ENCODE data around the gene NDRG2. TPM values are rescaled to one million over a fixed set of nuclear protein-coding genes. Genes with fewer than 3 reads are reported as not detected.

The NDRG2 gene
- total and polyA plus RNA-seq, 8 donors = 61.3 to 418 (median 107) TPM

DNA sequence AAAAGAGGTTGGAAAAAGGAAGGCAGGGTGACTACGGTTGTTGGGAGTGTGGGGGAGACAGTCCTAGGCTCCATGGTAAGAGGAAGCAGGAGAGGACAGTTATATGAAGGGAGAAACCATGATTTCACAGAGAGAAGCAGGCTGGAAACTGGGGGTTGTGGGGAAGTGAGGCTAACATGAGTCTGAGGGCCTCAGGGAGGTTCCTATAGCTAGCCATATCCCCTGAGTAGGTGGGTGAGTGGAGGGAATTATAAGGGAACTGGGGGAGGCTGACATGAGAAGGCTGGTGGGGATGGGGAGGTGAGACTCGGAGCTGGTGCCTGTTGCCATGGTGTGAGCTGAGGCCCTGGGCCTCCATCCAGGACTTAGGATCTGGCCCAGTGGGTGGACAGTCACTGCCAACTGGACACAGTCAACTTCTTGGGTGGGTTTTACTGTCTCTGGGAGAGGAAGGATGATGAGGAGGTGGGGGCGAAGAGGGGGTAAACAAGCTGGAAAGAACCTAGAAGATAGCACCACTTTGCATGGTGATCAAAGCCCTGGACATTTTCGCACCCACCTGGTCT lies 8.4 kb upstream of the NDRG2 start:
- intact Hi-C loops (cut with DNase I; ENCODE audit: low total_unique reads) = no loop called here
- Histone ChIP-seq H3K9me3 (no peaks in the 10 kb centered on the region), H3K36me3 (no peaks in the 10 kb centered on the region), H3K4me3 (no peak overlapping the region), H3K27ac (no peak overlapping the region), H3K4me1 (peaks cover 2 to 7% (median 3%) of the 10 kb centered on the region in 4 donors), H3K27me3 (no peaks in the 10 kb centered on the region)
- DNase-seq = no peak
- TF ChIP-seq EP300 (IDR thresholded peaks at IDR 0.05) (no peak), POLR2A (IDR thresholded peaks at IDR 0.05) (no peak), POLR2AphosphoS5 (IDR thresholded peaks at IDR 0.05) (no peak)
- TF ChIP-seq, protein P1, sequence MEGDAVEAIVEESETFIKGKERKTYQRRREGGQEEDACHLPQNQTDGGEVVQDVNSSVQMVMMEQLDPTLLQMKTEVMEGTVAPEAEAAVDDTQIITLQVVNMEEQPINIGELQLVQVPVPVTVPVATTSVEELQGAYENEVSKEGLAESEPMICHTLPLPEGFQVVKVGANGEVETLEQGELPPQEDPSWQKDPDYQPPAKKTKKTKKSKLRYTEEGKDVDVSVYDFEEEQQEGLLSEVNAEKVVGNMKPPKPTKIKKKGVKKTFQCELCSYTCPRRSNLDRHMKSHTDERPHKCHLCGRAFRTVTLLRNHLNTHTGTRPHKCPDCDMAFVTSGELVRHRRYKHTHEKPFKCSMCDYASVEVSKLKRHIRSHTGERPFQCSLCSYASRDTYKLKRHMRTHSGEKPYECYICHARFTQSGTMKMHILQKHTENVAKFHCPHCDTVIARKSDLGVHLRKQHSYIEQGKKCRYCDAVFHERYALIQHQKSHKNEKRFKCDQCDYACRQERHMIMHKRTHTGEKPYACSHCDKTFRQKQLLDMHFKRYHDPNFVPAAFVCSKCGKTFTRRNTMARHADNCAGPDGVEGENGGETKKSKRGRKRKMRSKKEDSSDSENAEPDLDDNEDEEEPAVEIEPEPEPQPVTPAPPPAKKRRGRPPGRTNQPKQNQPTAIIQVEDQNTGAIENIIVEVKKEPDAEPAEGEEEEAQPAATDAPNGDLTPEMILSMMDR (IDR thresholded peaks at IDR 0.05) = no peak
- WGBS, 5 donors = 82 to 93% (median 89%) methylated on average over 4 of the region's 4 CpGs

DNA sequence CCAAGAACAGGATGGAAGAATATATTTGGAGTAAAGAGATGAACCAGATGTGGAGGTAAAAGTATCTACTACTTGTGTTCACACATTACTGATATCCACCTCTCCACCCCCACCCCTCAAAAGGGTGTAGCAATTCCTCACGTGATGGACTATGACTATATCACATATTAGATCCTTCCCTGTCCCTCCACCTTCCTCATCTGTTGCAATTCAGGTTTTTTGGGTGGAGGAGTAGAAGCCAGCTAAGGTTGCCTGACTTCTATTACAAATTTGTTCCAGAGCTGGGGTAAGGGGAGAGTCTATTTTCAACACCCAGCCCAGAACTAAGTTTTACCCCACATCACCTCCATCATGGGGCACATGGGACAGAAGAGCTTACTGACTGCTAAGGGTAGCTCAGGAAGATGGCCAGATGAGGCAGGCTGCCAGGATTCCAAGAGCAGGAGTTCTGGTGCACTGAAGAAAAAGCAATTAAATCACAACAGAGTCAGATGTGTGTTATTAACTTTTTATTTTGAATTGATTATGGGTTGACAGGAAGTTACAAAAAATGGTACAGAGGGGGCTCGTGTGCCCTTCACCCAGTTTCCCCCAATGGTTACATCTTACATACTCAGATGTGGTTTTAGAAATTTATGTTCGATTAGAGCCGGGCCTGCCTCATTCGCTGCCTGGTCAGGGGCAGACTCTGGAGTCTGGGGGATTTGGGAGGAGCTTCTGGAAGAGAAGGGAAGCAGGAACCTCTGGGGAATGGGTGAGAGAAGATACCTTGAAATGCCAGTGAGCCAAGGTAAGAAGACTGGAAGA lies 7.7 kb upstream of the NDRG2 start:
- no peak for TF ChIP-seq POLR2AphosphoS5 (IDR thresholded peaks at IDR 0.05)
- TF ChIP-seq EP300 (IDR thresholded peaks at IDR 0.05) = no peak
- no peaks in the 10 kb centered on the region for H3K9me3 ChIP-seq
- H3K27ac ChIP-seq = no peak overlapping the region
- DNase-seq = no peak
- intact Hi-C loops (cut with DNase I; ENCODE audit: low total_unique reads) = no loop called here
- no peaks in the 10 kb centered on the region for H3K27me3 ChIP-seq
- H3K4me1 ChIP-seq = no peaks in the 10 kb centered on the region
- no peaks in the 10 kb centered on the region for H3K36me3 ChIP-seq
- 76 to 83% (median 80%) methylated on average over 5 of the region's 5 CpGs for WGBS, 5 donors
- H3K4me3 ChIP-seq = no peak overlapping the region

DNA sequence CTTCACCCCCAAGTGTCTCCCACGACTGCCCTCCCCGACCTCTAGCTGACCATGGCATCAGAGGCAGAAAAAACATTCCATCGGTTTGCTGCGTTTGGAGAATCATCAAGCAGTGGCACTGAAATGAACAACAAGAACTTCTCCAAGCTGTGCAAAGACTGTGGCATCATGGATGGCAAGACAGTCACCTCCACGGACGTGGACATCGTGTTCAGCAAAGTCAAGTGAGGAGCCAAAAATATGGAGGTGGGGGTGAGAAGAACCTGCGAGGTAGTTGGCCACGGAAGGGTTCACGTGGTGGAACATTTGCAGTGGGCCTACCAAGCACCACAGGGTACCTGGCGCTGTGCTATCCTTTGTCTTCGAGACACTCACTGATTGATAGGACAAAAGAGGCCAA lies 5.7 kb upstream of the NDRG2 start:
- peaks cover 0 to 3% (median 0%) of the 10 kb centered on the region in 3 donors for H3K27me3 ChIP-seq
- H3K9me3 ChIP-seq = no peaks in the 10 kb centered on the region
- intact Hi-C loops (cut with DNase I; ENCODE audit: low total_unique reads) = no loop called here
- peaks cover 8 to 16% (median 12%) of the 10 kb centered on the region in 4 donors for H3K4me1 ChIP-seq
- WGBS, 5 donors = 81 to 94% (median 87%) methylated on average over 12 of the region's 12 CpGs
- DNase-seq = no peak
- no peak overlapping the region for H3K4me3 ChIP-seq
- H3K27ac ChIP-seq = no peak overlapping the region
- no peaks in the 10 kb centered on the region for H3K36me3 ChIP-seq
- TF ChIP-seq EP300 (IDR thresholded peaks at IDR 0.05) (no peak), POLR2A (IDR thresholded peaks at IDR 0.05) (no peak), POLR2AphosphoS5 (IDR thresholded peaks at IDR 0.05) (no peak)
- TF ChIP-seq, protein P1 (IDR thresholded peaks at IDR 0.05) = no peak

DNA sequence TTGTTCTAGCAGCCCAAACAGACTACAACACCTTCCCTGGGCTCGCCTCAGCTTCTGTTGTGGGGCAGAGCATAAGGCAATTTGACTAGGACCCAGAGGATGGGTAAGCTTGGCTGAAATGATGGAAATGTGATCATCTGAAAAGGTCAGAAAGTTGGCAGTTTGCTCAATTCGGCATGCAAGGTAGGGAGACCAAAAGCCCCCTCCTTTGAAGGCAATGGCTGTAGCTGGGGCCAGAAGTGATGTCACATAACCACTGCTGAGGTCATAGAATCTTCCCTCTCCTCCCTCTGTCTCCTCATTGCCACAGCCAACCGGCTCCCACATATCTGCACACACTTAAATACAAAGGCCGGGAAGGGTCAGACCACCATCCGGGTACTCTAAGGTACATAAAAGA lies 5.1 kb upstream of the NDRG2 start, which contains the start of gene TPPP2:
Gene TPPP2, plus strand, starts transcription at position 301 of the 400 bp plus-strand sequence. CDS start 365 bp downstream, outside the sequence.
- DNase-seq = no peak
- H3K4me3 ChIP-seq = no peak within 1 kb of the TSS
- no peak within 1 kb of the TSS for H3K27ac ChIP-seq
- peaks cover 12 to 21% (median 18%) of the 10 kb centered on the region in 4 donors for H3K4me1 ChIP-seq
- no peaks in the 10 kb centered on the region for H3K36me3 ChIP-seq
- WGBS, 5 donors = 88 to 100% (median 93%) methylated on average over 5 of the region's 5 CpGs
- H3K27me3 ChIP-seq = peaks cover 0 to 9% (median 0%) of the 10 kb centered on the region in 3 donors
- TF ChIP-seq POLR2A (IDR thresholded peaks at IDR 0.05) = no peak
- TF ChIP-seq POLR2AphosphoS5 (IDR thresholded peaks at IDR 0.05) = no peak
- no peak for TF ChIP-seq EP300 (IDR thresholded peaks at IDR 0.05)
- TF ChIP-seq, protein P1 (IDR thresholded peaks at IDR 0.05) = no peak
- intact Hi-C loops (cut with DNase I; ENCODE audit: low total_unique reads) = no loop called here
- no peaks in the 10 kb centered on the region for H3K9me3 ChIP-seq
